GM23338 (cell line): ENCODE data around the gene LINC00305. TPM values are rescaled to one million over a fixed set of nuclear protein-coding genes. Genes with fewer than 3 reads are reported as not detected.

ENCODE experiments used
- ATAC-seq: fragments of 200-7000 bp; cut with Tn5 transposase; 3 replicates; pipeline ENCODE4 v1.9.1; 2020
- DNase-seq: peaks from one replicate; pipeline ENCODE4 v3.0.0-alpha.2; 2015; ENCODE audit warnings: low spot score
- H2AFZ ChIP-seq: fragments of 200-600 bp; sonication (generic); 2 replicates; pipeline ENCODE4 v1.8.0; 2016; ENCODE audit warnings: antibody characterized with exemption, mild to moderate bottlenecking, moderate library complexity
- H3F3A ChIP-seq: fragments of 200-600 bp; sonication (generic); replicated peaks from 2 replicates; pipeline ENCODE4 v1.8.0; 2017; ENCODE audit warnings: antibody characterized with exemption, mixed run types, low read depth
- H3K27ac ChIP-seq: fragments of 200-600 bp; sonication (generic); 2 replicates; pipeline ENCODE4 v1.6.1; 2016; ENCODE audit warnings: low read depth
- H3K27me3 ChIP-seq: fragments of 200-600 bp; sonication (generic); 2 replicates; pipeline ENCODE4 v1.8.0; 2016; ENCODE audit warnings: mild to moderate bottlenecking, mixed run types, moderate library complexity; ENCODE audit not compliant: insufficient read depth
- H3K36me3 ChIP-seq: fragments of 200-600 bp; sonication (generic); 2 replicates; pipeline ENCODE4 v1.8.0; 2016; ENCODE audit warnings: mild to moderate bottlenecking; ENCODE audit not compliant: insufficient read depth
- H3K4me1 ChIP-seq: fragments of 200-600 bp; sonication (generic); 2 replicates; pipeline ENCODE4 v1.8.0; 2016; ENCODE audit warnings: mild to moderate bottlenecking, moderate library complexity; ENCODE audit not compliant: insufficient read depth
- H3K4me2 ChIP-seq: fragments of 200-600 bp; sonication (generic); 2 replicates; pipeline ENCODE4 v1.7.1; 2017; ENCODE audit warnings: mixed run types
- H3K4me3 ChIP-seq: fragments of 200-600 bp; sonication (generic); 2 replicates; pipeline ENCODE4 v1.6.1; 2016; ENCODE audit warnings: mixed run types
- H3K79me2 ChIP-seq: fragments of 200-600 bp; sonication (generic); replicated peaks from 2 replicates; pipeline ENCODE4 v1.8.0; 2017; ENCODE audit warnings: mild to moderate bottlenecking; ENCODE audit not compliant: insufficient read depth
- H3K9me2 ChIP-seq: fragments of 200-600 bp; sonication (generic); 2 replicates; pipeline ENCODE4 v1.8.0; 2017; ENCODE audit not compliant: insufficient read depth
- H4K20me1 ChIP-seq: fragments of 200-600 bp; sonication (generic); replicated peaks from 2 replicates; pipeline ENCODE4 v1.8.0; 2017; ENCODE audit warnings: mild to moderate bottlenecking; ENCODE audit not compliant: insufficient read depth
- H3K27ac Mint-ChIP-seq: 2 replicates; pipeline ENCODE4 v1.8.0; 2020; ENCODE audit warnings: inconsistent platforms, mild to moderate bottlenecking, moderate library complexity, mixed read lengths
- H3K27me3 Mint-ChIP-seq: 3 replicates; pipeline ENCODE4 v1.8.0; 2022; ENCODE audit warnings: low read depth, mild to moderate bottlenecking, moderate library complexity, mixed read lengths, inconsistent platforms; ENCODE audit not compliant: insufficient read depth, poor library complexity
- H3K36me3 Mint-ChIP-seq: 3 replicates; pipeline ENCODE4 v1.8.0; 2021; ENCODE audit warnings: low read depth, mild to moderate bottlenecking, inconsistent platforms, moderate library complexity, mixed read lengths
- H3K4me1 Mint-ChIP-seq: 3 replicates; pipeline ENCODE4 v1.8.0; 2020; ENCODE audit warnings: mild to moderate bottlenecking, inconsistent platforms, mixed read lengths
- H3K4me3 Mint-ChIP-seq: 3 replicates; pipeline ENCODE4 v1.8.0; 2021; ENCODE audit warnings: moderate library complexity, mild to moderate bottlenecking, inconsistent platforms, mixed read lengths
- H3K9me3 Mint-ChIP-seq: 3 replicates; pipeline ENCODE4 v1.8.0; 2020; ENCODE audit warnings: moderate library complexity, mild to moderate bottlenecking, inconsistent platforms, mixed read lengths
- EZH2 ChIP-seq: fragments of 200-600 bp; sonication (generic); IDR thresholded peaks from one replicate; pipeline ENCODE4 v1.8.0; 2017; ENCODE audit warnings: antibody characterized with exemption, mild to moderate bottlenecking, low read depth; ENCODE audit not compliant: unreplicated experiment
- EZH2phosphoT487 ChIP-seq: fragments of 200-600 bp; sonication (generic); IDR thresholded peaks from one replicate; pipeline ENCODE4 v1.8.1; 2018; ENCODE audit warnings: antibody characterized with exemption; ENCODE audit not compliant: unreplicated experiment
- JUNB ChIP-seq: IDR thresholded peaks from one replicate; pipeline ENCODE4 v1.6.1; 2016; ENCODE audit warnings: antibody characterized with exemption; ENCODE audit not compliant: unreplicated experiment
- POLR2AphosphoS5 ChIP-seq: IDR thresholded peaks from 2 replicates; pipeline ENCODE4 v1.6.1; 2016; ENCODE audit warnings: antibody characterized with exemption, low read depth
- REST ChIP-seq: IDR thresholded peaks from one replicate; pipeline ENCODE4 v1.6.1; 2018; ENCODE audit warnings: antibody characterized with exemption; ENCODE audit not compliant: unreplicated experiment
- STAT1 ChIP-seq: IDR thresholded peaks from one replicate; pipeline ENCODE4 v1.6.1; 2016; ENCODE audit warnings: antibody characterized with exemption; ENCODE audit not compliant: unreplicated experiment
- ZNF114 ChIP-seq: fragments of 250-450 bp; sonication (Bioruptor Pico); IDR thresholded peaks from 2 replicates; pipeline ENCODE4 v1.5.0; 2020; ENCODE audit warnings: mild to moderate bottlenecking, moderate library complexity
- ZNF331 ChIP-seq: fragments of 250-450 bp; sonication (Bioruptor Pico); IDR thresholded peaks from 2 replicates; pipeline ENCODE4 v1.5.0; 2020; ENCODE audit warnings: low read depth, mild to moderate bottlenecking, moderate library complexity
- polyA plus RNA-seq: library from polyadenylated mRNA; unstranded; fragments of >200 nt; fragmentation: Nextera tagmentation; extraction: Ambion mirVana; gene quantifications from 2 replicates; pipeline ENCODE4 v1.2.1, GENCODE V29; 2016
- total RNA-seq: library from RNA; depleted of rRNA; stranded (reverse); fragments of >200 nt; shearing (Covaris generic); gene quantifications from 2 replicates; pipeline ENCODE4 v1.2.3, GENCODE V29; 2014
- TF ChIP-seq, protein P1 (sequence below): fragments of 250-450 bp; sonication (Bioruptor Pico); IDR thresholded peaks from 2 replicates; pipeline ENCODE4 v1.5.0; 2020; ENCODE audit warnings: mild to moderate bottlenecking, moderate library complexity

Gene LINC00305
- total and polyA plus RNA-seq, 2 experiments from 2014 or later, result not detected

GRCh38 chr18:64044616-64045015 is 104.3 kb downstream of the LINC00305 start:
- Mint-ChIP-seq H3K27me3 (peaks cover 3% of the 10 kb centered on the region), H3K4me1 (no peaks in the 10 kb centered on the region; the same call in 2 of the 3 replicates), H3K9me3 (peaks cover 32% of the 10 kb centered on the region), H3K27ac (no peak overlapping the region), H3K36me3 (peaks cover 26% of the 10 kb centered on the region), H3K4me3 (no peak overlapping the region)
- H3K27ac ChIP-seq, result no peak overlapping the region
- ATAC-seq (no peak), DNase-seq (no peak)
- H3K4me1 ChIP-seq, result no peaks in the 10 kb centered on the region
- no peaks in the 10 kb centered on the region for H3F3A ChIP-seq
- H4K20me1 ChIP-seq, result no peaks in the 10 kb centered on the region
- H3K9me2 ChIP-seq, result no peaks in the 10 kb centered on the region; the same call in 1 of the 2 replicates
- H3K27me3 ChIP-seq, result no peaks in the 10 kb centered on the region
- no peak overlapping the region for H3K4me2 ChIP-seq
- H2AFZ ChIP-seq, result no peak overlapping the region
- H3K36me3 ChIP-seq, result no peaks in the 10 kb centered on the region
- TF ChIP-seq JUNB (no peak), POLR2AphosphoS5 (no peak), EZH2 (no peak), EZH2phosphoT487 (no peak), STAT1 (no peak), ZNF331 (CRISPR knock-in tag) (no peak), REST (no peak), ZNF114 (CRISPR knock-in tag) (no peak)
- TF ChIP-seq, protein P1, sequence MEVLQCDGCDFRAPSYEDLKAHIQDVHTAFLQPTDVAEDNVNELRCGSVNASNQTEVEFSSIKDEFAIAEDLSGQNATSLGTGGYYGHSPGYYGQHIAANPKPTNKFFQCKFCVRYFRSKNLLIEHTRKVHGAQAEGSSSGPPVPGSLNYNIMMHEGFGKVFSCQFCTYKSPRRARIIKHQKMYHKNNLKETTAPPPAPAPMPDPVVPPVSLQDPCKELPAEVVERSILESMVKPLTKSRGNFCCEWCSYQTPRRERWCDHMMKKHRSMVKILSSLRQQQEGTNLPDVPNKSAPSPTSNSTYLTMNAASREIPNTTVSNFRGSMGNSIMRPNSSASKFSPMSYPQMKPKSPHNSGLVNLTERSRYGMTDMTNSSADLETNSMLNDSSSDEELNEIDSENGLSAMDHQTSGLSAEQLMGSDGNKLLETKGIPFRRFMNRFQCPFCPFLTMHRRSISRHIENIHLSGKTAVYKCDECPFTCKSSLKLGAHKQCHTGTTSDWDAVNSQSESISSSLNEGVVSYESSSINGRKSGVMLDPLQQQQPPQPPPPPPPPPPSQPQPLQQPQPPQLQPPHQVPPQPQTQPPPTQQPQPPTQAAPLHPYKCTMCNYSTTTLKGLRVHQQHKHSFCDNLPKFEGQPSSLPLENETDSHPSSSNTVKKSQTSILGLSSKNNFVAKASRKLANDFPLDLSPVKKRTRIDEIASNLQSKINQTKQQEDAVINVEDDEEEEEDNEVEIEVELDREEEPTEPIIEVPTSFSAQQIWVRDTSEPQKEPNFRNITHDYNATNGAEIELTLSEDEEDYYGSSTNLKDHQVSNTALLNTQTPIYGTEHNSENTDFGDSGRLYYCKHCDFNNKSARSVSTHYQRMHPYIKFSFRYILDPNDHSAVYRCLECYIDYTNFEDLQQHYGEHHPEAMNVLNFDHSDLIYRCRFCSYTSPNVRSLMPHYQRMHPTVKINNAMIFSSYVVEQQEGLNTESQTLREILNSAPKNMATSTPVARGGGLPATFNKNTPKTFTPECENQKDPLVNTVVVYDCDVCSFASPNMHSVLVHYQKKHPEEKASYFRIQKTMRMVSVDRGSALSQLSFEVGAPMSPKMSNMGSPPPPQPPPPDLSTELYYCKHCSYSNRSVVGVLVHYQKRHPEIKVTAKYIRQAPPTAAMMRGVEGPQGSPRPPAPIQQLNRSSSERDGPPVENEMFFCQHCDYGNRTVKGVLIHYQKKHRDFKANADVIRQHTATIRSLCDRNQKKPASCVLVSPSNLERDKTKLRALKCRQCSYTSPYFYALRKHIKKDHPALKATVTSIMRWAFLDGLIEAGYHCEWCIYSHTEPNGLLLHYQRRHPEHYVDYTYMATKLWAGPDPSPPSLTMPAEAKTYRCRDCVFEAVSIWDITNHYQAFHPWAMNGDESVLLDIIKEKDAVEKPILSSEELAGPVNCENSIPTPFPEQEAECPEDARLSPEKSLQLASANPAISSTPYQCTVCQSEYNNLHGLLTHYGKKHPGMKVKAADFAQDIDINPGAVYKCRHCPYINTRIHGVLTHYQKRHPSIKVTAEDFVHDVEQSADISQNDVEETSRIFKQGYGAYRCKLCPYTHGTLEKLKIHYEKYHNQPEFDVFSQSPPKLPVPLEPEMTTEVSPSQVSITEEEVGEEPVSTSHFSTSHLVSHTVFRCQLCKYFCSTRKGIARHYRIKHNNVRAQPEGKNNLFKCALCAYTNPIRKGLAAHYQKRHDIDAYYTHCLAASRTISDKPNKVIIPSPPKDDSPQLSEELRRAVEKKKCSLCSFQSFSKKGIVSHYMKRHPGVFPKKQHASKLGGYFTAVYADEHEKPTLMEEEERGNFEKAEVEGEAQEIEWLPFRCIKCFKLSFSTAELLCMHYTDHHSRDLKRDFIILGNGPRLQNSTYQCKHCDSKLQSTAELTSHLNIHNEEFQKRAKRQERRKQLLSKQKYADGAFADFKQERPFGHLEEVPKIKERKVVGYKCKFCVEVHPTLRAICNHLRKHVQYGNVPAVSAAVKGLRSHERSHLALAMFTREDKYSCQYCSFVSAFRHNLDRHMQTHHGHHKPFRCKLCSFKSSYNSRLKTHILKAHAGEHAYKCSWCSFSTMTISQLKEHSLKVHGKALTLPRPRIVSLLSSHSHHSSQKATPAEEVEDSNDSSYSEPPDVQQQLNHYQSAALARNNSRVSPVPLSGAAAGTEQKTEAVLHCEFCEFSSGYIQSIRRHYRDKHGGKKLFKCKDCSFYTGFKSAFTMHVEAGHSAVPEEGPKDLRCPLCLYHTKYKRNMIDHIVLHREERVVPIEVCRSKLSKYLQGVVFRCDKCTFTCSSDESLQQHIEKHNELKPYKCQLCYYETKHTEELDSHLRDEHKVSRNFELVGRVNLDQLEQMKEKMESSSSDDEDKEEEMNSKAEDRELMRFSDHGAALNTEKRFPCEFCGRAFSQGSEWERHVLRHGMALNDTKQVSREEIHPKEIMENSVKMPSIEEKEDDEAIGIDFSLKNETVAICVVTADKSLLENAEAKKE (CRISPR knock-in tag), result no peak
- no peak overlapping the region for H3K4me3 ChIP-seq
- no peaks in the 10 kb centered on the region for H3K79me2 ChIP-seq
